ENCODE data around the gene OR51B2.
A peak's percentile ranks its signal among the peaks of the same experiment; 100 is the strongest.
"Not testable (repeated sequence)": the region's sequence is repeated elsewhere in the genome, so short reads cannot be mapped to it uniquely, and the experiment has no call there.

Gene OR51B2

GRCh38 chr11:5324197-5324596 is at the start of gene OR51B2:
Gene OR51B2, minus strand, starts transcription at chr11:5324297. Its CDS starts 0 bp downstream, at chr11:5324297.
- no peak for DNase-seq (ENCODE audit: low read depth)
- H3K4me3 ChIP-seq (ENCODE audit: control insufficient read depth, low read depth, low read length): no peak within 1 kb of the TSS
- TF ChIP-seq CTCF (IDR thresholded peaks at IDR 0.05; ENCODE audit: control insufficient read depth, insufficient read depth, low read depth, low read length, missing control alignments): no peak

- H3K4me3 ChIP-seq (ENCODE audit: control insufficient read depth, low read depth, low read length): no peak overlapping the region
- DNase-seq (ENCODE audit: low read depth): no peak
- peak; percentile 57 for TF ChIP-seq CTCF (IDR thresholded peaks at IDR 0.05; ENCODE audit: control insufficient read depth, insufficient read depth, low read depth, low read length, missing control alignments)
Measured at GRCh38 chr11:5369789-5370188, 45.7 kb upstream of the OR51B2 start.

GRCh38 chr11:5368502-5369043 is 44.5 kb upstream of the OR51B2 start:
- no peak overlapping the region for H3K4me3 ChIP-seq (ENCODE audit: control insufficient read depth, low read depth, low read length)
- DNase-seq (ENCODE audit: low read depth): no peak
- TF ChIP-seq CTCF (IDR thresholded peaks at IDR 0.05; ENCODE audit: control insufficient read depth, insufficient read depth, low read depth, low read length, missing control alignments): no peak

GRCh38 chr11:5367448-5368074 is 43.5 kb upstream of the OR51B2 start:
- TF ChIP-seq CTCF (IDR thresholded peaks at IDR 0.05; ENCODE audit: control insufficient read depth, insufficient read depth, low read depth, low read length, missing control alignments): no peak
- no peak overlapping the region for H3K4me3 ChIP-seq (ENCODE audit: control insufficient read depth, low read depth, low read length)
- DNase-seq (ENCODE audit: low read depth): no peak

- no peak overlapping the region for H3K4me3 ChIP-seq (ENCODE audit: control insufficient read depth, low read depth, low read length)
- TF ChIP-seq CTCF (IDR thresholded peaks at IDR 0.05; ENCODE audit: control insufficient read depth, insufficient read depth, low read depth, low read length, missing control alignments): no peak
- DNase-seq (ENCODE audit: low read depth): no peak
Measured at GRCh38 chr11:5366856-5367255, 42.8 kb upstream of the OR51B2 start.

GRCh38 chr11:5366365-5366764 is 42.3 kb upstream of the OR51B2 start:
- not testable (repeated sequence) for H3K4me3 ChIP-seq (ENCODE audit: control insufficient read depth, low read depth, low read length); DNase-seq (ENCODE audit: low read depth)

- TF ChIP-seq CTCF (IDR thresholded peaks at IDR 0.05; ENCODE audit: control insufficient read depth, insufficient read depth, low read depth, low read length, missing control alignments): no peak
- H3K4me3 ChIP-seq (ENCODE audit: control insufficient read depth, low read depth, low read length): no peak overlapping the region
- DNase-seq (ENCODE audit: low read depth): no peak
Measured at GRCh38 chr11:5364214-5364613, 40.1 kb upstream of the OR51B2 start.
